ENCODE measurements around the gene DUOXA1.

The DUOXA1 gene

GRCh38 chr15:45116006-45116481, 13.6 kb downstream of the DUOXA1 start:
- Histone ChIP-seq H3K9me3 (ENCODE audit: low read depth, low read length) (no peaks in the 10 kb centered on the region), H3K9ac (ENCODE audit: insufficient read length) (no peak overlapping the region), H3K4me3 (no peak overlapping the region), H3K27ac (no peak overlapping the region), H3K36me3 (ENCODE audit: insufficient read depth, low read length) (no peaks in the 10 kb centered on the region)
- no peak for DNase-seq (ENCODE audit: low read depth, low spot score)
- TF ChIP-seq EZH2 (IDR thresholded peaks at IDR 0.05) (no peak), POLR2AphosphoS5 (IDR thresholded peaks at IDR 0.05; ENCODE audit: borderline replicate concordance, low read depth, low read length) (no peak), FOXP2 (optimal IDR thresholded peaks at IDR 0.05; ENCODE audit: control extremely low read depth, extremely low read length, insufficient read depth) (no peak)

GRCh38 chr15:45115312-45115820, 14.3 kb downstream of the DUOXA1 start:
- H3K27ac ChIP-seq = no peak overlapping the region
- H3K9me3 ChIP-seq (ENCODE audit: low read depth, low read length) = no peaks in the 10 kb centered on the region
- no peak overlapping the region for H3K9ac ChIP-seq (ENCODE audit: insufficient read length)
- no peak overlapping the region for H3K4me3 ChIP-seq
- no peak for DNase-seq (ENCODE audit: low read depth, low spot score)
- no peak for TF ChIP-seq EZH2 (IDR thresholded peaks at IDR 0.05)
- TF ChIP-seq FOXP2 (optimal IDR thresholded peaks at IDR 0.05; ENCODE audit: control extremely low read depth, extremely low read length, insufficient read depth) = no peak
- TF ChIP-seq POLR2AphosphoS5 (IDR thresholded peaks at IDR 0.05; ENCODE audit: borderline replicate concordance, low read depth, low read length) = no peak
- H3K36me3 ChIP-seq (ENCODE audit: insufficient read depth, low read length) = no peaks in the 10 kb centered on the region

- no peak overlapping the region for H3K9ac ChIP-seq (ENCODE audit: insufficient read length)
These were observed 15.0 kb downstream of the DUOXA1 start for GRCh38 chr15:45114751-45115085.

GRCh38 chr15:45114076-45114750, 15.5 kb downstream of the DUOXA1 start, which contains the start of the genes DUOX2 and DUOXA2:
Gene DUOX2, minus strand, starts transcription at chr15:45114172. Its CDS starts 761 bp downstream, at chr15:45113411.
Gene DUOXA2, plus strand, starts transcription at chr15:45114326. Its CDS starts 280 bp downstream, at chr15:45114606.
- H3K4me3 ChIP-seq = peak within 1 kb of the TSS; percentile 76
- no peaks in the 10 kb centered on the region for H3K36me3 ChIP-seq (ENCODE audit: insufficient read depth, low read length)
- no peak for TF ChIP-seq POLR2AphosphoS5 (IDR thresholded peaks at IDR 0.05; ENCODE audit: borderline replicate concordance, low read depth, low read length)
- no peak for TF ChIP-seq EZH2 (IDR thresholded peaks at IDR 0.05)
- no peak for TF ChIP-seq FOXP2 (optimal IDR thresholded peaks at IDR 0.05; ENCODE audit: control extremely low read depth, extremely low read length, insufficient read depth)
- no peak within 1 kb of the TSS for H3K27ac ChIP-seq
- no peak within 1 kb of the TSS for H3K9ac ChIP-seq (ENCODE audit: insufficient read length)
- DNase-seq (ENCODE audit: low read depth, low spot score) = no peak
- no peaks in the 10 kb centered on the region for H3K9me3 ChIP-seq (ENCODE audit: low read depth, low read length)

More at GRCh38 chr15:45114751-45115085, 15.0 kb downstream of the DUOXA1 start:
- no peak overlapping the region for H3K27ac ChIP-seq
- TF ChIP-seq POLR2AphosphoS5 (IDR thresholded peaks at IDR 0.05; ENCODE audit: borderline replicate concordance, low read depth, low read length) (no peak), FOXP2 (optimal IDR thresholded peaks at IDR 0.05; ENCODE audit: control extremely low read depth, extremely low read length, insufficient read depth) (no peak), EZH2 (IDR thresholded peaks at IDR 0.05) (no peak)
- no peak overlapping the region for H3K4me3 ChIP-seq
- DNase-seq (ENCODE audit: low read depth, low spot score) = no peak
- H3K36me3 ChIP-seq (ENCODE audit: insufficient read depth, low read length) = no peaks in the 10 kb centered on the region
- no peaks in the 10 kb centered on the region for H3K9me3 ChIP-seq (ENCODE audit: low read depth, low read length)

- Histone ChIP-seq H3K9me3 (ENCODE audit: low read depth, low read length) (no peaks in the 10 kb centered on the region), H3K27ac (no peak overlapping the region), H3K4me3 (peak overlapping the region; percentile 76; the same call in 1 of the 2 replicates), H3K36me3 (ENCODE audit: insufficient read depth, low read length) (no peaks in the 10 kb centered on the region), H3K9ac (ENCODE audit: insufficient read length) (no peak overlapping the region)
- no peak for TF ChIP-seq EZH2 (IDR thresholded peaks at IDR 0.05)
- DNase-seq (ENCODE audit: low read depth, low spot score) = no peak
These were observed 16.2 kb downstream of the DUOXA1 start for GRCh38 chr15:45113380-45113990.

GRCh38 chr15:45112591-45113379, 16.9 kb downstream of the DUOXA1 start:
- H3K36me3 ChIP-seq (ENCODE audit: insufficient read depth, low read length) = no peaks in the 10 kb centered on the region
- no peak overlapping the region for H3K9ac ChIP-seq (ENCODE audit: insufficient read length)
- no peak overlapping the region for H3K27ac ChIP-seq
- TF ChIP-seq POLR2AphosphoS5 (IDR thresholded peaks at IDR 0.05; ENCODE audit: borderline replicate concordance, low read depth, low read length) = no peak
- no peak for TF ChIP-seq FOXP2 (optimal IDR thresholded peaks at IDR 0.05; ENCODE audit: control extremely low read depth, extremely low read length, insufficient read depth)
- TF ChIP-seq EZH2 (IDR thresholded peaks at IDR 0.05) = no peak
- no peaks in the 10 kb centered on the region for H3K9me3 ChIP-seq (ENCODE audit: low read depth, low read length)
- no peak for DNase-seq (ENCODE audit: low read depth, low spot score)
- H3K4me3 ChIP-seq = peak overlapping the region; percentile 76

- DNase-seq (ENCODE audit: low read depth, low spot score) = no peak
- Histone ChIP-seq H3K9me3 (ENCODE audit: low read depth, low read length) (no peaks in the 10 kb centered on the region), H3K36me3 (ENCODE audit: insufficient read depth, low read length) (no peaks in the 10 kb centered on the region), H3K27ac (no peak overlapping the region), H3K4me3 (peak overlapping the region; percentile 76), H3K9ac (ENCODE audit: insufficient read length) (no peak overlapping the region)
- TF ChIP-seq FOXP2 (optimal IDR thresholded peaks at IDR 0.05; ENCODE audit: control extremely low read depth, extremely low read length, insufficient read depth) (no peak), EZH2 (IDR thresholded peaks at IDR 0.05) (no peak)
These were observed 17.5 kb downstream of the DUOXA1 start for GRCh38 chr15:45112143-45112590.
